Pancreas (tissue), 10 donors: ENCODE measurements around the gene TMEM151A. TPM values are rescaled to one million over a fixed set of nuclear protein-coding genes. Genes with fewer than 3 reads are reported as not detected.

Source experiments
- ATAC-seq, 4 donors: fragments of 200-7000 bp; cut with Tn5 transposase; one replicate each; pipeline versions ENCODE4 v1.8.0 to v1.9.1; 2020; ENCODE audit warnings: mild to moderate bottlenecking in 4 of 4, moderate library complexity in 4 of 4
- DNase-seq, 6 donors: peaks; one replicate each; pipeline ENCODE4 v3.0.0-alpha.2; 2020
- FAIRE-seq: peaks from 2 replicates; lab custom pipeline; 2012; peaks lifted over from hg19 to GRCh38; lab: Jason Lieb, UNC
- H3K27ac ChIP-seq, 4 donors: fragments of 200-600 bp; sonication (generic); 1 replicate in 3 of 4; 2 replicates in 1 of 4; pipeline versions ENCODE4 v1.5.0 to v1.8.0; 2020
- H3K27me3 ChIP-seq, 4 donors: fragments of 200-600 bp; one replicate each; pipeline ENCODE4 v1.8.0; 2021
- H3K36me3 ChIP-seq, 3 donors: fragments of 200-600 bp; sonication (generic) in 1 of 3; one replicate each; pipeline versions ENCODE4 v1.5.0 to v1.8.0; 2020 to 2021
- H3K4me1 ChIP-seq, 3 donors: fragments of 200-600 bp; one replicate each; pipeline ENCODE4 v1.8.0; 2021
- H3K4me3 ChIP-seq, 4 donors: fragments of 200-600 bp; sonication (generic) in 2 of 4; one replicate each; pipeline versions ENCODE4 v1.5.0 to v1.8.0; 2020 to 2021
- H3K9me3 ChIP-seq, 4 donors: fragments of 200-600 bp; one replicate each; pipeline ENCODE4 v1.8.0; 2021
- WGBS, 2 donors: extraction: QIAGEN DNeasy Blood & Tissue Kit; methylation state at CpG; one replicate each; pipeline ENCODE4 v1.1.7; 2013; 5-methylcytosine and 5-hydroxymethylcytosine counted together
- intact Hi-C, 3 donors: fragments of 100-400 bp; cut with DNase I; formaldehyde crosslinking; loops; one replicate each; pipeline versions ENCODE4 v1.11.1 to v1.14.2; 2022
- polyA plus RNA-seq, 2 donors: library from polyadenylated mRNA; stranded (reverse); fragments of 200-250 nt; gene quantifications; one replicate each; pipeline ENCODE4 v1.2.3, GENCODE V29; 2013
- total RNA-seq, 6 donors: library from RNA; stranded (reverse); fragmentation: NEBNext Ultra II Directional in 4 of 6; extraction: Animal tissue kit (Norgen Biotek cat#: 25700) in 4 of 6; gene quantifications; one replicate each; pipeline versions ENCODE4 v1.2.1 to v1.2.4, GENCODE V29; 2021 to 2023
- TF ChIP-seq, protein P1 (sequence below), 4 donors: fragments of 200-600 bp; sonication (generic) in 3 of 4; IDR thresholded peaks; one replicate each; pipeline versions ENCODE4 v1.5.0 to v1.8.0; 2021; ENCODE audit warnings: antibody characterized with exemption in 4 of 4
- donor health status: healthy with polysubstance abuse.
- donor health status: DM: no; HTN: no; CAD: no; lungs with moderate emphysema.
- donor health status: DM: no; HTN: no; CAD: no.
- donor health status: control.
- donor health status: control.
- donor health status: Bipolar disorder and iron deficiency.
- donor health status: DM: yes; HTN: yes; CAD: no.
- donor health status: DM: no; HTN: no; CAD: no.
- donor health status: DM: no; HTN: no; CAD: no.
- donor health status: DM: yes; HTN: yes; CAD: no.

The TMEM151A gene
- total and polyA plus RNA-seq, 8 donors, result 0.49 to 4.4 (median 0.75) TPM

DNA sequence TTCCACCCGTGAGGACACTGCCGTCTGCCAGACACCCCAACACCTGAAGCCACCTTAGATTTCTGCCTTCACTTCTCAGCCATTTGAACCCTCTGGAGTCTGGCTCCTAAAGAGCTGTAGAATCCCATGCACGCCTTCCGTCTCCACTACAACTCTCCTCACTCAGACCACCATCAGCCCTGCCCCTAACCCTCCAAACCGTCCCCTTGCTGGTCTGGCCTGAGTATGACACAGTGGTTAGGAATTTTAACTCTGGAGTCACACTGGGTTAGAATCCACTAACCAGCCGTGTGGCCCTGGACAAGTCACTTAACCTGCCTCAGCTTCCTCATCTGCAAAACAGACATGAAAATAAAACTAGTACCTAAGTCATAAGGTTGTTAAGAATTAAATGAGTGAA is 10.7 kb upstream of the TMEM151A start:
- DNase-seq (no peak), ATAC-seq (no peak), FAIRE-seq (no peak)
- no peak overlapping the region for H3K4me3 ChIP-seq
- 81 to 89% methylated on average over 6 of the region's 6 CpGs for WGBS, 2 donors
- TF ChIP-seq, protein P1, sequence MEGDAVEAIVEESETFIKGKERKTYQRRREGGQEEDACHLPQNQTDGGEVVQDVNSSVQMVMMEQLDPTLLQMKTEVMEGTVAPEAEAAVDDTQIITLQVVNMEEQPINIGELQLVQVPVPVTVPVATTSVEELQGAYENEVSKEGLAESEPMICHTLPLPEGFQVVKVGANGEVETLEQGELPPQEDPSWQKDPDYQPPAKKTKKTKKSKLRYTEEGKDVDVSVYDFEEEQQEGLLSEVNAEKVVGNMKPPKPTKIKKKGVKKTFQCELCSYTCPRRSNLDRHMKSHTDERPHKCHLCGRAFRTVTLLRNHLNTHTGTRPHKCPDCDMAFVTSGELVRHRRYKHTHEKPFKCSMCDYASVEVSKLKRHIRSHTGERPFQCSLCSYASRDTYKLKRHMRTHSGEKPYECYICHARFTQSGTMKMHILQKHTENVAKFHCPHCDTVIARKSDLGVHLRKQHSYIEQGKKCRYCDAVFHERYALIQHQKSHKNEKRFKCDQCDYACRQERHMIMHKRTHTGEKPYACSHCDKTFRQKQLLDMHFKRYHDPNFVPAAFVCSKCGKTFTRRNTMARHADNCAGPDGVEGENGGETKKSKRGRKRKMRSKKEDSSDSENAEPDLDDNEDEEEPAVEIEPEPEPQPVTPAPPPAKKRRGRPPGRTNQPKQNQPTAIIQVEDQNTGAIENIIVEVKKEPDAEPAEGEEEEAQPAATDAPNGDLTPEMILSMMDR (IDR thresholded peaks at IDR 0.05), result no peak
- no peak overlapping the region for H3K27ac ChIP-seq
- intact Hi-C loops, result loop anchor here in 1 of 3 donors (10.0 kb wide), 1 partner anchor 56 kb away; no protein-coding TSS in a partner anchor
- H3K9me3 ChIP-seq, result no peaks in the 10 kb centered on the region
- H3K36me3 ChIP-seq, result no peaks in the 10 kb centered on the region
- H3K4me1 ChIP-seq, result peaks cover 0 to 5% (median 0%) of the 10 kb centered on the region in 3 donors
- no peaks in the 10 kb centered on the region for H3K27me3 ChIP-seq

DNA sequence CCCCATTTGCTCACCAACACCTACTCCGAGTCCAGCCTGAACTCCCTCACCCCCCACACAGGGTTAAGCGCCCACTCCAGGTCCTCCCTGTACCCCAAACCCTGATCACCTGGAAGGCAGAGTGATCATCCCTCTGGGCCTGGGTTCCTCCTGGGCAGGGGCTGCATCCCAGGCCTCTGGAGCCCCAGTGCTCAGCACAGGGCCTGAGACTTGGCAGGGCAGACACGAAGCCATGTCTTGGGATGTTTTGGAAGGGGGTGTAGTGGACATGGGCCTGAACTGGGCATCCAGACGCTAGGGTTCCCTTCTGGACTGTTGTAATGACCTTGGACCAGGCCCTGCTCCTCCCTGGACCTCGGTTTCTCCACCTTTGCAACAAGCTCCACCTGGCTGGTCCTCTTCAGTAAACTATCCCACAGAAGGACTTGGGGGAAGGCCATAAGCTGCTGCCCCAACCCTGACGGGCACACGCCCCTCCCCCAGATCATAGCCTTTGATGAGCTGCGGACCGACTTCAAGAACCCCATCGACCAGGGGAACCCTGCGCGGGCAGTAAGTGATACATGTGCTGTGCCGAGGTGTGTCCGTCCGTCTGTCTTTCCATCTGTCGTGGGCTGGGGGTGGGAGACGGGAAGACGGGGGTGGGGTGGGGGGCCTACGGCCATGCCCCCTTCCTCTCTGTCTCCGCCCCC is 9.8 kb upstream of the TMEM151A start:
- peak overlapping the region in 1 of 4 donors; percentile 16 for H3K27ac ChIP-seq
- H3K27me3 ChIP-seq, result no peaks in the 10 kb centered on the region
- H3K4me3 ChIP-seq, result no peak overlapping the region
- 21 to 23% methylated on average over 19 to 20 of the region's 20 CpGs for WGBS, 2 donors
- TF ChIP-seq, protein P1 (IDR thresholded peaks at IDR 0.05), result no peak
- no peaks in the 10 kb centered on the region for H3K36me3 ChIP-seq
- ATAC-seq, result no peak
- H3K9me3 ChIP-seq, result no peaks in the 10 kb centered on the region
- no peak for FAIRE-seq
- intact Hi-C loops, result loop anchor here in 1 of 3 donors (10.0 kb wide), 1 partner anchor 57 kb away; no protein-coding TSS in a partner anchor
- peak in 2 of 6 donors; percentile 14 to 38 for DNase-seq
- peaks cover 0 to 5% (median 0%) of the 10 kb centered on the region in 3 donors for H3K4me1 ChIP-seq

DNA sequence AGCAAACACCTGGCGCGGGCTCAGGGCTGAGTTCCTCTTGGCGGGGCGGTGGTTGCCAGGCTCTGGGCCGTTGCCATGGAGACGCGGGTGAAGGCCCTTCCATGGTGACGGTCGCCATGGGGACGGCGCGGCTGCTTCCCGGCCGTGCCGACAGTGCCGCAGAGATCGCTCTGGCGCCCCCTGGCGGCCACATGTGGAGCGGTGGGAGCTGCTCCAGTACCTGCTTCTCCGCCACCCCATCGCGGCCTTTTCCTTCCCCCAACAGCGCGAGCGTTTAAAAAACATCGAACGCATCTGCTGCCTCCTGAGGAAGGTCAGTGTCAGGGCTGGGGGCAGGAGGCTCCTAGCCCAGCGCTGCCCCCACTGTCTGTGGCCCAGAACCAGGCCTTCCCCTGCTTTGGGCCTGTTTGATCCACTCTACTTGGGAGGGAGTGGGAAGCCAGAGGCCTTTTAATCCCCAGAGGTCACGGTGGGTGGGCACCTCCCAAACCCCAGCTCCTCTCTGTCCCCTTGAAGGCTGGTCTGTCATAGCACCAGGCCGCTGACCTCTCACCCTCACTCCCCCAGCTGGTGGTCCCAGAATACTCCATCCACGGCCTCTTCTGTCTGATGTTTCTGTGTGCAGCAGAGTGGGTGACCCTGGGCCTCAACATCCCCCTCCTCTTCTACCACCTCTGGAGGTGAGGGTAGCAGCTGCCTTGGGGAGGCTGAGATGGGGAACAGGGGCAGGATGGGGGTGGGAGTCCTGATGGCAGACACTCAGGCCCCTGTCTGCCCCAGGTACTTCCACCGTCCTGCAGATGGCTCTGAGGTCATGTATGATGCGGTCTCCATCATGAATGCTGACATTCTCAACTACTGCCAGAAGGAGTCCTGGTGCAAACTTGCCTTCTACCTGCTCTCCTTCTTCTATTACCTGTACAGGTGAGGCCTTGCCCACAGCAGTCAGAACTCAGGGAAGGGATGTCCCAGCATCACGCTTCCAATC is 8.9 kb upstream of the TMEM151A start:
- FAIRE-seq (no peak), ATAC-seq (peak; percentile 85 to 94 (median 89)), DNase-seq (peak; percentile 98 to 100 (median 100))
- TF ChIP-seq, protein P1 (IDR thresholded peaks at IDR 0.05), result peak; percentile 98 to 100 (median 99)
- intact Hi-C loops, result loop anchor here in 1 of 3 donors (10.0 kb wide), 1 partner anchor 58 kb away; no protein-coding TSS in a partner anchor
- Histone ChIP-seq H3K4me1 (peaks cover 0 to 6% (median under 1%) of the 10 kb centered on the region in 3 donors), H3K27ac (no peak overlapping the region), H3K27me3 (no peaks in the 10 kb centered on the region), H3K4me3 (no peak overlapping the region), H3K9me3 (no peaks in the 10 kb centered on the region), H3K36me3 (no peaks in the 10 kb centered on the region)
- 13 to 18% methylated on average over 25 to 35 of the region's 35 CpGs for WGBS, 2 donors

DNA sequence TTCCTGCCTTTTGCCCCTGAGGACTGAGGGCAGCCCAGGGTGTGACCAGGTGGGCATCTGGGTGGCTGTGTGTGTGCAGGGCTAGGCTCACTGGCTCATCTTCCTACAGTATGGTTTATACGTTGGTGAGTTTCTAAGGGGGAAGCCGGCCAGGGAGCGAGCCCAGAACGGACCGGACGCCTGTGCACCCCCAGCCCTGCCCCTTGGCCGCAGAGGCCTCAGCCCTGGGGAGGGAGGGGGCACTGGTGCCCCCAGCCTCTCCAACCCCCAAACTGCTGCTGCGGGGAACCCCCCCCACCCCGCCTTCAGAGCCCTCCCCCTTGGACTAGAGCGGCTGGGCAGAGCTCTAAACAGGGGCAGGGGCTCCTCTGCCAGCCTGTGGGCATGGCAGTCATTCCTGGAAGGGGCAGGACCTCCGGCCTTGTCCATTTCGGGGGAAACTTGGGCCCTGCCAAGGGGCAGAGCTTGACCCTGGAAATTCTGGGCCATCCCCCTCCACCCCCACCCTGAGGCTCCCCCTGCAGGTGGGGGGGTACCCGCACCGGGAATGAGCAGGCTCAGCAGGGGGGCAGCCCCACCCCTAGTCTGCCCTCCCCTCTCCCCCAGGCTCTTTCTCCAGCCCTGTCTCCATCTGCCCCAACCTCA is 8.1 kb upstream of the TMEM151A start:
- DNase-seq, result peak in 4 of 6 donors; percentile 21 to 78 (median 42)
- TF ChIP-seq, protein P1 (IDR thresholded peaks at IDR 0.05), result no peak
- Histone ChIP-seq H3K27ac (no peak overlapping the region), H3K4me3 (no peak overlapping the region), H3K36me3 (no peaks in the 10 kb centered on the region), H3K27me3 (no peaks in the 10 kb centered on the region), H3K4me1 (peaks cover 0 to 10% (median 6%) of the 10 kb centered on the region in 3 donors), H3K9me3 (no peaks in the 10 kb centered on the region)
- 79 to 83% methylated on average over 14 of the region's 14 CpGs for whole genome bisulfite sequencing, 2 donors
- ATAC-seq, result no peak
- intact Hi-C loops, result loop anchor here in 1 of 3 donors (10.0 kb wide), 1 partner anchor 59 kb away; no protein-coding TSS in a partner anchor
- no peak for FAIRE-seq
